Fibroblast of skin of right quadriceps (primary cell): ENCODE results near the gene PTPRZ1.

ENCODE experiments used
- DNase-seq: peaks from one replicate; pipeline ENCODE4 v3.0.0-alpha.2; 2013

The PTPRZ1 gene

GRCh38 chr7:122063146-122063545 is 190.2 kb downstream of the PTPRZ1 start:
- DNase-seq: no peak

GRCh38 chr7:122064971-122065370 is 192.0 kb downstream of the PTPRZ1 start:
- no peak for DNase-seq

- DNase-seq: no peak
Observed at GRCh38 chr7:122067077-122067476, 194.1 kb downstream of the PTPRZ1 start.

GRCh38 chr7:122068046-122068445 is 195.1 kb downstream of the PTPRZ1 start:
- no peak for DNase-seq

- DNase-seq: no peak
Observed at GRCh38 chr7:122068999-122069398, 196.0 kb downstream of the PTPRZ1 start.

GRCh38 chr7:122070062-122070461 is 197.1 kb downstream of the PTPRZ1 start:
- DNase-seq: no peak

- no peak for DNase-seq
Observed at GRCh38 chr7:122070834-122071233, 197.9 kb downstream of the PTPRZ1 start.

- DNase-seq: no peak
Observed at GRCh38 chr7:122072272-122072671, 199.3 kb downstream of the PTPRZ1 start.

GRCh38 chr7:122072924-122073599 is 200.1 kb downstream of the PTPRZ1 start:
- DNase-seq: no peak

- no peak for DNase-seq
Observed at GRCh38 chr7:122073635-122074034, 200.7 kb downstream of the PTPRZ1 start.

GRCh38 chr7:122082160-122082559 is 209.2 kb downstream of the PTPRZ1 start:
- no peak for DNase-seq

GRCh38 chr7:122082670-122083069 is 209.7 kb downstream of the PTPRZ1 start:
- no peak for DNase-seq

- peak; percentile 67 for DNase-seq
Observed at GRCh38 chr7:122092964-122093797, 220.2 kb downstream of the PTPRZ1 start.

GRCh38 chr7:122094549-122094948 is 221.6 kb downstream of the PTPRZ1 start:
- no peak for DNase-seq

- DNase-seq: no peak
Observed at GRCh38 chr7:122095642-122096041, 222.7 kb downstream of the PTPRZ1 start.

- DNase-seq: no peak
Observed at GRCh38 chr7:122100021-122100420, 227.1 kb downstream of the PTPRZ1 start.

GRCh38 chr7:122103064-122103463 is 230.1 kb downstream of the PTPRZ1 start:
- DNase-seq: no peak
